Activated CD4-positive, alpha-beta T cell treated with anti-CD3 and anti-CD28 coated beads, Interleukin-2, amount 50 U/mL, for 16 hours (primary cell): ENCODE data around the gene MPZL2.
A peak's percentile ranks its signal among the peaks of the same experiment; 100 is the strongest.

ENCODE experiments used
- DNase-seq: peaks from one replicate; pipeline ENCODE4 v3.0.0-alpha.2; 2020

The MPZL2 gene

GRCh38 chr11:118240999-118241763 is 22.9 kb downstream of the MPZL2 start:
- DNase-seq: peak; percentile 94

DNA sequence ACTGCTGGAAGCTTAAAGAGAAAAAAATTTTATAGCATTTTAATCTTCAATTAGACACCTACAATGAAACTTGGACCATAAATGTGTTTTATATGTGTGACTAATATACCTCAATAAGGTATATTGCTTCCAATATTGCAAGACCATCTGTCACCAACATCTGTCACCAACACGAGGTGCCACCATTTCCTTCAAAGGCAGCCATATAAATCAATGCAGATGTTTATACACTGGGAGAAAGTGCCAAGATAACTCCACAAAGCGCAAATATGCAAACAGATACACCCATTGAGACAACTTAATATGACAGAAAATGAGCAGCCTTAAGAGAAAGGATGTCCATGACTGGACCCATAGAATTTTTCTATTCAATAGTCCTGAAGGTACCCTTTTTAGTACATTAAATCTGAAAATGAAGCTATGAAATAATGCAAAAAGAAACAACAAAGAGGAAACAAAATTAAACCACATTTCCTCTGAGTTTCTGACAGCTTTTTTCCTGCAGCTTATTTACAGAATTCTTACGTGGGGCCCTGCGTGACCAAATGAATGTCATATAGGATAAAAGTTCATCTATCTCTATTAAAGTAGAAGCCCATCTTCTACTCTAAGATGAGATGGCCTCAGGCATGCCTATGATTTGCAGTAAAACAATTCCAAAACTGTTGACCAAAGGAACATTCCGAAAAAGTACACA is 24.4 kb downstream of the MPZL2 start:
- peak; percentile 39 for DNase-seq

GRCh38 chr11:118238929-118239328 is 25.2 kb downstream of the MPZL2 start:
- peak; percentile 52 for DNase-seq

DNA sequence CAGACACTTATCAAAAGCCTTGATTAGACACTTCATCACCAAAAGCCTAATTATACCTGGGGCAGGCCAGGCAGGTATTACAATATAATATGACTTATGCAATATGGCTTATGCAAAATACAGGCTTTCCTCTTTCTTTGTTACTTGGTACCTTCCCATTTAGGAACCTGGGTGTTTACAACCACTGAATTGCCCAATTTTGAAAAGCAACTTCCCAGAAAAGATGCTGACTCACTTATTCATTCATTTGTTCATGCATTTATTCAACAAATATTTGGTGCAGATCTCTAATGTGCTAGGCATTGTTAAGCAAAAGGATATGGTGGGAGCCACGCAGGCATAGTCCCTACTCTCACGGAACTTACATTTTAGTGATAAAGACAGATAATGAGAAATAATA is 25.7 kb downstream of the MPZL2 start:
- no peak for DNase-seq

- no peak for DNase-seq
Observed at GRCh38 chr11:118236170-118236569, 27.9 kb downstream of the MPZL2 start.

DNA sequence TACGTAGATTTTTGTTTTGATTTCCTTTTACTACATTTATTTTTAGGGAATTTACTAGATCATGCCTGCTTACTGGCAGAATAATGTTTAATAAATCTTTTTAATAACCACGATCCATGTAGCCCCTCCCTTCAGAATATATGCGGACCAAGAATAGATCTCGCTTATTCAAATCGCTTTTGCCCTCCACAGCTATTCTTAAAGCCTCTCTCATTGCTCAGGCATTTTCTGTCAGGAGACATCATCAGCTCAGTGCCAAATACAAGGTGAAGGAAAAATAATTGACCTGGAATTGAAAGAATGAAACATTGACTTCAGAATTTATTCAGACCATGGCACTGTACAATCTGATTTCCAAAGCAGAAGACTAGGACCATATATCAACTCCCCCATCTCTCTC is 29.3 kb downstream of the MPZL2 start:
- no peak for DNase-seq

DNA sequence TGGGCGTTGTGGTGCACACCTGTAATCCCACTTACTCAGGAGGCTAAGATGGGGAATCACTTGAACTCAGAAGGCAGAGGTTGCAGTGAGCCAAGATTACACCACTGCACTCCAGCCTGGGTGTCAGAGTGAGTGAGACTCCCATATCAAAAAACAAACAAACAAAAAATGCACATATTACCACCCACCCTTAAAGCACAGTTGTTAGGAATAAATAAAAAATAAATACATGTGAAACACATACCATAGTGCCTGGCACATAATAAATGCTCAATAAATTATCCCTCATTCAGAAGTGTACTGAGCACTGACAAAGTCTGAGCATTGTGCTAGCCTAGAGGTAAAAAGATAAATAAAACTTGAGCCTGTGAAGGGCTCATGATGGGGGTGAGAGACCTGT is 30.2 kb downstream of the MPZL2 start:
- no peak for DNase-seq

- no peak for DNase-seq
Observed at GRCh38 chr11:118233377-118233776, 30.7 kb downstream of the MPZL2 start.

- DNase-seq: peak; percentile 57
Observed at GRCh38 chr11:118232659-118233058, 31.4 kb downstream of the MPZL2 start.

DNA sequence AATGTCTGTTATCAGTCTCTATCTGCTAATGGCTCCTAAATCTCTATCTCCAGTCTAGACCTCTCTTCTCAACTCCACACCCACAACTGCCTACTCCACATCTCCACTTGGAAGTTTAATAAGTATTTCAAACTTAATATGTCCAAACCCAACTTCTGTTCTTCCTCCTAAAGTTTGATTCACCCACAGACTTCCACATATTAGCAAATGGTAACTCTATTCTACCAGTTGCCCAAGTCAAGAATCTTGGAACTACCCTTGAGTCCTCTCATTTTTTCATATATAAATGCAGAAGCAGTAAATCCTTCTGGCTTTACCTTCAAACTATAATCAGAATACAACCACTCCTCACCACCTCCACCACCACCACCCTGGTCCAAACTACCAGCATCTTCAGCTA is 32.6 kb downstream of the MPZL2 start:
- DNase-seq: no peak

DNA sequence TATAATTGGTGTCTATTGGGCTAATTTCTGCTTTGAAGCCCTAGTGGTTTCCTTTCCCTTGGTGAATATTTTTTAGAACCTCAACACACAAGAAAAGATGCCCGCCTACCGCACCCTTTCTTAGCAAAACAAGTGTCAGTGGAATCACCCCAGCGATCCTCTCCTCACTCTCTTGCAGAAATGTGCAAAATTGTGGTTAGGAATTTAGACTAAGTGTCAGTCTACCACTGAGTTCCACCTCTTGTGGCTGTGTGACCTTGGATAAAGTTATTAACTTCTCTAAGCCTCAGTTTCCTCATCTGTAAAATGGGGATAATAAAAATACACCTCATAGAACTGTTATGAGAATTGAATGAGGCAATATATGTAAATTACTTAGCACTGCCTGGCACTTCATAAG is 34.0 kb downstream of the MPZL2 start:
- DNase-seq: no peak

DNA sequence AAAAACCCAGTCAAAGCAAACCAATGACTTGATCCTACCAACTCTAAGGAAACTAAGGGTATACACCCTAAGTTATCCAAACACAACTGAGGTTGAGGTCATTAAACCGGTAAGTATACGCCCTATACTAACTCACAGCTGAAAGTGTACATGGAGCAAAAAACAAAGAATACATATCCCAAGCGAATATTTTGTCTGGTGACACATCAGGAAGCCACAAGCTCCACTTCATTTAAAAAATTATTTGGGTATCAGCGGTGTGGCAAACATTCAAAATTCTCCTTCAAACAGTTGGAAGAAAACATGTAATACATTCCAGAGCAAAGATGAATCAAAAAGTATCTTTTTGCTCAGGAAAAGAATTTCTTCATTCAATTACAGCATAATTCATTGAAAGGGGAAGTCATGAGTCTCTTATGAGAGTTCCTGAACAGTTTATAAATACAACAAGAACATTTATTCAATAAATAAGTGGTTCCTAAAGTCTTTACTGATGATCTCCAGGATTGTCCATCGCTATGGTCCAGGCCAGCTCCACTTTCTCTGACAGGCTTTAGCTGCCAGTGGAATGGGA is 34.7 kb downstream of the MPZL2 start:
- DNase-seq: no peak

DNA sequence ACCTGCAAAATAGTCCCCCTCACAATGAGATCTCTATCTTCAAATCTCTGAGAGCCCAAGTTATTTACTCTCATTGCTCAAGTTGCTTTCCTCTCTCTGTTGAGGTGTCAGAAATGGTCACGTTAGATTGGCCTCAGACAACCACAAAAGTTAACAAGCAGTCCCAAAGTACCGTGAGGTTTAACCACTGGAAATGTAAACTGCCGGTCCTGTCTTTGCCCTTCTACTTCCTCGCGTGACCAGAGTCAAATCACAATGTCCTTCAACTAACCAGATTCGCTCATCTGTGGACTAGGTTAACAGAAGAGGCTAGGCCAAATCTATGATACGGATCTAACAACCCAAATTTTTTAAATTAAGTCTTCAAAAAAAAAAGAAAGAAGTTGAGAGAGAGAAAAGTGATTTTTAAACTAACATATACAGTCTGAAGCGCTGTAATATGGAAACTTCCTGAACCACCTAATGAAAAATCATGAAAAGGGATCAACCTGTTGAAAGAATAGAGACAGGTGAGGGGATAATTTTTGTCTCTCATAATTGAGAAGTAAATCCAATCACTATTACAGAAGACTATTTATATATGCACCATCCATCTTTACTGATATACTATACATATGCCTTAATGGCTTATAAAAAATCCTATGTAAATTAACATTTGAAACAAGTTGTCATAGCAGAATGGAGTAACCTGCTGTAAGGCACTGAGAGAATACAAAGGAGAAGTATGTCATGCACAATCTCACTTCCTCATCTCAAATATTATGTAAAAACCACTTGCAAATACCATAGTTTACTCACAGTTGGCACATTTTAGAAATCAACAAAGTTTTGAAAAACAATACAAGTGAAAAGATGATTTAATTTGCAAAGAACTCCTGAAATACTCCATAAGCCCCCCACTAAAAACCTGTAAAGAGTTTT is 36.0 kb downstream of the MPZL2 start:
- peak; percentile 88 for DNase-seq

DNA sequence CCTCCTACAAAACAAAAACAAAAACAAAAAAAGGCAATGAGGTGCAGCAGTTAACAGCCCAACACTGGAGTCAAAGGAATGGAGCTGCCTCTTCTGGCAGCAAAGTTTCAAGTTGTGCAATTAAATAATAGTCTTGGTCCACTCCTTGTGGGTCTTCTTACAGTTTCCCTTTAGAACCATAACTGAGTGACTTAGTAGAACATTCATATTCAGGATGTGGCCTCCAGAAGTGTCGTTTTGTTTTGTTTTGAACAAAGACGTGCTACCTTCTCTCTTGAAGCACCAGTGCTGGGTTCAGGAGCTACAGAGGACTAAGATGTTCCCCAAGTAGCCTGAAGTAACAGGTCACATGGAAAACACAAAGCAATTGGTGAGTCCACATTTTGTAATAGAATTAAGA is 37.3 kb downstream of the MPZL2 start:
- peak; percentile 75 for DNase-seq

- no peak for DNase-seq
Observed at GRCh38 chr11:118226296-118226695, 37.8 kb downstream of the MPZL2 start.

DNA sequence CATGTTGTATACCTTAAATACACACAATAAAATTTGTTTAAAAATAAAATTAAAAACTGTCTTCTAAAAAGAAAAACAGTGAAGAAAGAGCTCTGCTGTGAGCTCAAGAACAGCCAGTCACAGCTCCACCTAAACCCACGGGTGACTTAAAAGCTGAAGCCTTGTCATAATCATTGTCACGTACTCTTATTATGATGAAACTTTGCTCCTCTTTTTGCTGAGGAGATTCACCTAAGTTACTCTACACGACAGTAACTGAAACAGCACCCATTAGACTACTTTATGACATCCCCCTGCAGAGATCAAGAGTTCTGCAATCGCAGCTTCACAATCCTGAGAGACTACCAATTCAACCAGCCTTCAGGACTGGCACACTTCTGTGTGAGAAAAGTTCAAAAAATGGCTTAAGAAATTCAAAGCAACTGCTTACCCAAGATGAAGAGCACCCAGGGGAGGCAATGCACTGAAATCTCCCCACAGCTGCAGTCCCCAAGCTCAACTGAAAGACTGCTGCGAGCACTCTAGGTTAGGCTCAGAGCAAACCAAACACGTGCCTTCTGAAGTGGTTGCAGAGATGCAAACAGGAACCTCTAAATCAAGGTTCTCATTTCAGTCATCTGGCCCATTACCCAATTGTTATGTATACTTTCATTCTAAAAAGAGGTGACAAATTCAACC is 39.4 kb downstream of the MPZL2 start, which contains the start of gene JAML:
JAML (minus strand) TSS at position 501 of the 678 bp plus-strand sequence. CDS start 10,145 bp downstream, outside the sequence.
- peak; percentile 89 for DNase-seq

GRCh38 chr11:118223992-118224391 is 40.1 kb downstream of the MPZL2 start:
- DNase-seq: peak; percentile 64

DNA sequence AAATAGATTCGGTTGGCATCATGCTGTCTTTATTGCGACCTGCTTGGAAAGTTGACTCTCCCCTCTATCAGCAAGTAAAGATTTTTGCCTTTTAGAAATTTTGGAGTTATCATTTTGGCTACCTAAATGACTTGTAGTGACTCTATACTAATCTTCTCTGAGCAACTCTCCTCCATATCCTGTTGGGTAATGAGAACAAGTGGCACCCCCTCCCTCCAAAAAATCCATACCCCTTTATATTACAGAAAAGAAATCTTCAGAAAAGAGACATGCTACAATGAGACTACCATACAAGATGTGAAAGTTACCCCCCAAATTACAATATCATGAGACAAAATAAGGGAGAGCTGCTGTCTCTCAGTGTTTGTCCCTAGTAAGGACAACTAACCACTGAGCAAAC is 40.5 kb downstream of the MPZL2 start:
- peak; percentile 56 for DNase-seq

DNA sequence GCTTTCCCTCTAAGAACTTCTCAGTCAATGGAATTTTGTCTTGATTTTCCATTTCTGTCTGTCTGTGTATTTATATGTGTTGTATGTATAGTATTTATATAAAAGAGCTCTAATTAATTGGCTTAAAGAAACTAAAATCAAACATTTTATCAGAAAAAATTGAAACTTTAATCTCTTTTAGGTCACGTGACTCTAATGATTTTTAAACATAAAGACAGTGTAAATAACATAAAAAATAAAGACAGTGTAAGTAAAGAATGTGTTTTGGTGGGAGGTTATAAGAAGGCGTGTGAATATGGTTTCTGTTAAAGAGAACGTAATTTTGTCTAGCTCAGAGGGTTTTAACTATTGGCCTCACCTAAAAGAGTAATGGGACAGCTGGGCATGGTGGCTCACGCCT is 41.7 kb downstream of the MPZL2 start:
- no peak for DNase-seq

DNA sequence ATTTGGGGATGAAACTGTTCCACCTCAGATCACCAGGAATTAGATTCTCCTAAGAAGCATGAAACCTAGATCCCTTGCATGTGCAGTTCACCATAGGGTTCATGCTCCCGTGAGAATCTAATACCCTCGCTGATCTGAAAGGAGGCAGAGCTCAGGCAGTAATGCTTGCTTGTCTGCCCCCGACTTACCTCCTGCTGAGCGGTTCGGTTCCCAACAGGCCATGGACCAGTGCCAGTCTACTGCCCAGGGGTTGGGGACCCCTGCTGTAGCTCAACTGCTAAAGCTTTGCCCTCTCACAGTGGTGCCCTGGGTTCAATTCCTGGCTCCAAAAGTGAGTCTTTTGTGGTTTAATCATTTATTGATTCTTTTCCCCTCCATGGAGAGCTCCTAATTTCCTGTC is 42.7 kb downstream of the MPZL2 start:
- no peak for DNase-seq

- DNase-seq: no peak
Observed at GRCh38 chr11:118219732-118220131, 44.4 kb downstream of the MPZL2 start.

DNA sequence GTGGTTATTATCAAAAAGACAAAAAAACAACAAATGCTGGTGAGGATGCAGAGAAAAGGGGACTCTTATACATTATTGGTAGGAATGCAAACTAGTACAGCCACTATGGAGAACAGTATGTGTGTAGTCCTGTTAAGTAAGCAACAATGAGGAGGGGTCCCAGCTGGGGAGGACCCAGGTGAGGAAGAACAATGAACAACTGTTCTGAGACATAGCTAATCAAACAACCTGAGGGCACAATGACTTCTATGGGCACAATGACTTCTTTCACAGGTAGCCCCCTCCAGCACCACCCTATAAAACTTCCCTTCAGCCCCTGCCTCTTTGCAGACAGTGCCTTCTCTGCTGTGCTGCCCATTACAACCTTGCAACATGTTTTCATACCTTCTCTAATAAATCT is 44.9 kb downstream of the MPZL2 start:
- DNase-seq: no peak
